HUES48 (cell line): ENCODE results near the gene PDZRN4.
"Not testable (repeated sequence)": the region's sequence is repeated elsewhere in the genome, so short reads cannot be mapped to it uniquely, and the experiment has no call there.

Source experiments
- H3K27ac ChIP-seq: one replicate; pipeline ENCODE4 v1.7.0; 2013; ENCODE audit warnings: low read depth, low read length, inconsistent platforms
- H3K27me3 ChIP-seq: 2 replicates; pipeline ENCODE4 v1.6.1; 2013; ENCODE audit warnings: mild to moderate bottlenecking, low read length; ENCODE audit not compliant: control insufficient read depth, insufficient read depth
- H3K36me3 ChIP-seq: 2 replicates; pipeline ENCODE4 v1.6.1; 2013; ENCODE audit warnings: low read length; ENCODE audit not compliant: control insufficient read depth, insufficient read depth
- H3K4me1 ChIP-seq: 2 replicates; pipeline ENCODE4 v1.6.1; 2013; ENCODE audit warnings: mild to moderate bottlenecking, low read length; ENCODE audit not compliant: control insufficient read depth, insufficient read depth
- H3K4me3 ChIP-seq: 2 replicates; pipeline ENCODE4 v1.5.1; 2013; ENCODE audit warnings: mild to moderate bottlenecking, low read depth, low read length
- H3K9ac ChIP-seq: 2 replicates; pipeline ENCODE4 v1.6.1; 2013; ENCODE audit warnings: mild to moderate bottlenecking, low read depth, low read length, moderate library complexity
- H3K9me3 ChIP-seq: 2 replicates; pipeline ENCODE4 v1.6.1; 2013; ENCODE audit warnings: low read length; ENCODE audit not compliant: control insufficient read depth, insufficient read depth

PDZRN4 gene

GRCh38 chr12:41280341-41281095 is 92.4 kb downstream of the PDZRN4 start:
- H3K4me1 ChIP-seq, H3K27ac ChIP-seq, H3K9me3 ChIP-seq, H3K27me3 ChIP-seq, H3K9ac ChIP-seq, H3K36me3 ChIP-seq, H3K4me3 ChIP-seq: not testable (repeated sequence)

GRCh38 chr12:41285470-41285869 is 97.3 kb downstream of the PDZRN4 start:
- H3K9ac ChIP-seq, H3K4me1 ChIP-seq, H3K9me3 ChIP-seq, H3K27ac ChIP-seq, H3K27me3 ChIP-seq, H3K36me3 ChIP-seq, H3K4me3 ChIP-seq: not testable (repeated sequence)

DNA sequence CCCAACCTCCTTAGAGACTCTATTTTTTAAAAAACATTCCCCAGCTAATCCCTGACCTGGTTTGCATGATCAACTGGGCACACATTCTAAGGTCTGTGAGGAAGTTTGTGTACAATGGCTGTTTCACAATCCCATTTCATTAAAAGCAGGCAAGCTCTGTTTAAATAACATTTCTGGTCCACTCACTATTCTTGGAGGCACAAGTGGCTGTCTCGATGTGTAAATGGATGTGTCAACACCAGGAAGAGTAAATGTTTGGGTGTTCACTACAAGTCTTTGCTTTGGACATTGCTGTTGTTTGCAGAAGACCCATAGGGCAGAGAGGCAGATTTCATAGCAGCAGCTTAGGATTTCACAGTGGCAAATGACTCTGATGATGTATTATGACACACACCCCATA is 98.3 kb downstream of the PDZRN4 start:
- no peaks in the 10 kb centered on the region for H3K36me3 ChIP-seq
- H3K9me3 ChIP-seq: no peaks in the 10 kb centered on the region
- H3K27ac ChIP-seq: no peak overlapping the region
- H3K4me1 ChIP-seq: no peaks in the 10 kb centered on the region
- no peak overlapping the region for H3K4me3 ChIP-seq
- no peaks in the 10 kb centered on the region for H3K27me3 ChIP-seq
- H3K9ac ChIP-seq: no peak overlapping the region

DNA sequence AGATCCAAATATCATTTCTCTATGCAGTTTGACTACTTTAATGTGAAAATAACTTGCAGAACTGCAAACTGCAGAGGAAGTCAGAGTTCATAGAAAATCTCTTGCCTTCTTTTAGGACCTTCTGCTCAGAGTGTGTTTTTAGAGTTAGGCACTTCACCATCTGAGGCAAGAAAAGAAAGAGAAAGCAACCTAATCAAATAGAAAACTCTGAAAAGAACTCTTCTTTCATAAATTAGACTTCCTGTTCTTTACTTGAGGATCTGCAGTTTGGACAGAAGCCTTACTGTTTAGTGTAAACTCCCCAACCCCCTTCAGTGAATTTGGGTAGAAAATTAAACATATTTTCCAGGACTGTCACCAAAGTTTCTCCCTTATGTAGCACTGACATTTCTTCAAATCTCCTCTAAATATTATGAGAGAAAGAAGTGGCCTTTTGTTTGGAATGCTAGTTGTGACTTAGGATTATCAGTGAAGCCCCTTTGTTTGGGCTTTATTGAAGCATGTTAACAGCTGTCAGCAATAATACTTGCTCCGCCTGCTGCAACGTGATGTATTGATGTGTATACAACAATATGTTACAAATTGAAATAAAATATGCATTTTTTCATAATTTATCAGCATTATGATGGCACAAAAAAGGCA is 99.5 kb downstream of the PDZRN4 start:
- Histone ChIP-seq H3K4me3 (no peak overlapping the region), H3K9me3 (no peaks in the 10 kb centered on the region), H3K4me1 (no peaks in the 10 kb centered on the region), H3K27ac (no peak overlapping the region), H3K36me3 (no peaks in the 10 kb centered on the region), H3K27me3 (no peaks in the 10 kb centered on the region), H3K9ac (no peak overlapping the region)

DNA sequence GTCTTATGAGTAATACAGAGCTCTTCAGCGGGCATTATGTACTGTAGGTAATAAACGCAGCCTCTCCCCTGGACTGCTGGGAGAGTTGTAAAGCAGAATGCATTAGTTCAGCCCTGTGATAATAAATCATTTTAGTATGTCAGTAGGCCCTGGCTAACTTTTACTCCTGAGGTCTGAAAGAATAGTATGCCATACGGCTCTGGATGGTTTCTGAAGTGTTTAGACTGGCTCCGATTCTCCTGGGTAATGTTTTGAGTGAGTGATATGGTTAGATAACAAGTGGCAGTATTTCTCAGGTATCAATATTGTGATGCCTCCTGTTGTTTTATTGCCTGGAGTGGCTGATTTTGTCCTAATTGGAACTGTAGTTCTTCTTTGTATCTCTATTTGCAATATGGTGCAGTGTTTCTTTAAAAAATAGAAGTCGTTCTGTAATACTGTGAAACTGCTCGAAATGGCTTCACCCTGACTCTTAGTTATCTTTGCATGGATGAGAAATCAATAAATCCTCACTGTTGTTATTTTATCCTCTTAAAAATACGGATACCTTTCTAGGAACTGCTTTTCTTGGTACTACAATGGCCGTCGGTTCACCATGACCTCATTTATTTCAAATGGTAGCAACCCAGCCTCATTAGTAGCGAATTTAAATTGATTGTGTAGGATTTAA is 100.2 kb downstream of the PDZRN4 start:
- Histone ChIP-seq H3K9me3 (no peaks in the 10 kb centered on the region), H3K36me3 (no peaks in the 10 kb centered on the region), H3K4me1 (no peaks in the 10 kb centered on the region), H3K4me3 (no peak overlapping the region), H3K27me3 (no peaks in the 10 kb centered on the region), H3K27ac (no peak overlapping the region), H3K9ac (no peak overlapping the region)

DNA sequence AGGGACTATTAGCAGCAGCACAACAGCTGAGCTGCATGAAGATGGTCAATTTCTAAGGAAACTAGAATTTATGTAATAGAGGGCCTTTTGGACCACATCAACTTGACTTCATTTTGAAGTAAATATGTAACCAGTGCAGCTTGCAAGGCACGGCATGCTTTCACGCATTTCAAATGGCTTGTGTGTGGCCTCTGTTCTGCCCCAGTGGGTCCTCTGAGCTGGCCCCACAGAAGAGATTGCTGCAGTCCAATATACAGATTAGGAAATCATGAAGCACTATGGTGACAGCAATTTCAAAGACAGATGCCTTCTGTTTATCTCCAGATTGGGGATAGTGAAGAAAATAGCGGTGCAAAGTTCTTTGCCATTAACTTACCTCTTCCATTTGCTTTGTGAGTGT is 101.4 kb downstream of the PDZRN4 start:
- Histone ChIP-seq H3K4me1 (no peaks in the 10 kb centered on the region), H3K27me3 (no peaks in the 10 kb centered on the region), H3K4me3 (no peak overlapping the region), H3K9ac (no peak overlapping the region), H3K9me3 (no peaks in the 10 kb centered on the region), H3K36me3 (no peaks in the 10 kb centered on the region), H3K27ac (no peak overlapping the region)

GRCh38 chr12:41293011-41293410 is 104.9 kb downstream of the PDZRN4 start:
- Histone ChIP-seq H3K27ac (no peak overlapping the region), H3K4me3 (no peak overlapping the region)

DNA sequence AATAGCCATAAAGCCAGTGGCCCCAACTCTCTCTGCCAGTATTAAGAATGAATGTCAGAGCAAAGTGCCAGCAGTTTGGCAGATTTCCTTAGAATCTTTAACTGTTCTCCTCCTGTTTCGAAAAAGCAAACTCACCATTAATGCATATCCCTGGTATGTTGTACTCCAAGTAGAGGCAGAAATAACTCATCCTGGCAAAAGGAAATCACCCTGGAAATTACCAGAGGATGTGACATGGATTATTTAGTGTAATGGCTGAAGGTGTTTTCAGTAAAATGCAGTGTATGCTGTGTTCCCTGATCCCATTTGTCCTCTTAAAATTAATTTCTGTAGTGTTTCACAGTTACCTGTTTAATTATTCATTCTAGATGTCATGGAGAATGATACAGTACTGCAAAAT is 105.3 kb downstream of the PDZRN4 start:
- Histone ChIP-seq H3K9ac (no peak overlapping the region), H3K9me3 (no peaks in the 10 kb centered on the region), H3K36me3 (no peaks in the 10 kb centered on the region), H3K27ac (no peak overlapping the region), H3K4me1 (no peaks in the 10 kb centered on the region), H3K4me3 (no peak overlapping the region), H3K27me3 (no peaks in the 10 kb centered on the region)

More at GRCh38 chr12:41293011-41293410, 104.9 kb downstream of the PDZRN4 start:
- Histone ChIP-seq H3K27me3 (no peaks in the 10 kb centered on the region), H3K4me1 (no peaks in the 10 kb centered on the region), H3K9me3 (no peaks in the 10 kb centered on the region), H3K36me3 (no peaks in the 10 kb centered on the region), H3K9ac (no peak overlapping the region)

DNA sequence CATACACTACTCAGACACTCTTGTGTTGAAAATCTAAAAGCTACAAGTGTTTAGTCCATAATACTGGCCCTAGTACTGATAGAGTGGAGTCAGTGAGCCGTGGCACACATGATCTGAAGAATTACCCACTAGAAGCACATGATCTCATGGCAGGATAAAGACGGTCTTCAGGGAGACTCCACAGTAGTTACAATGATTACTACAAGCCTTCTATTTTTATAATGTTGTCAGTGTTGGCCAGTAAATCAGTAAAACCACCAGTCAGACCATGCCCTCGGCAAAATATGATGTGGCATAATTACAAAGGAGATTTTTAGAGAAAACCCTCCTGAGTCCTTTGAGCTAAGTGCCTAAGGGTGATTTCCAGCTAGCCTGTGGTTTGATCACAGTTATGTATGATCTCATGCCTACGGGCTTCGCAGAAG is 114.9 kb downstream of the PDZRN4 start:
- Histone ChIP-seq H3K9ac (no peak overlapping the region), H3K27me3 (no peaks in the 10 kb centered on the region), H3K4me1 (peaks cover 8% of the 10 kb centered on the region; the same call in 1 of the 2 replicates), H3K36me3 (no peaks in the 10 kb centered on the region), H3K4me3 (no peak overlapping the region), H3K27ac (no peak overlapping the region), H3K9me3 (no peaks in the 10 kb centered on the region)

DNA sequence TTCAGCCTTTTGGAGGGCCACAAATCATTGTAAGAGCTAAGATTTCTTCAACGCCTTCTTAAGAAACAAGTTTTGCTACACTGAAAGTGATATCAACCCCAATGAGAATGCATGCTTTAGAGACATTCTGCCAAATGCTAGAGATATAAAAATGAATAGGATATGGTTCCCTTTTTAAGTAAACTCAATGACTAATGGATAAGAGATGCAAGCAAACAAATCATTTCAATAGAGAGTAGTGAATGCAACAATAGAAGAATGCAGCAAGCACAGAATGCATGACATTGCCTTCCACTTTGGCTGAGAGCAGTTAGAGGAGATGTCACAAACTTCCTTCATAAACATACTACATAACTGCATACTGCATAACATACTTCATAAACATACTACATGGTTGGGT is 116.4 kb downstream of the PDZRN4 start:
- no peak overlapping the region for H3K27ac ChIP-seq
- H3K4me1 ChIP-seq: peaks cover 8% of the 10 kb centered on the region; the same call in 1 of the 2 replicates

GRCh38 chr12:41310367-41310766 is 122.2 kb downstream of the PDZRN4 start:
- H3K27ac ChIP-seq: no peak overlapping the region
- H3K9me3 ChIP-seq: no peaks in the 10 kb centered on the region
- no peak overlapping the region for H3K4me3 ChIP-seq

More for the DNA sequence above, 116.4 kb downstream of the PDZRN4 start:
- H3K9me3 ChIP-seq: no peaks in the 10 kb centered on the region
- no peaks in the 10 kb centered on the region for H3K36me3 ChIP-seq
- H3K27me3 ChIP-seq: no peaks in the 10 kb centered on the region
- H3K4me3 ChIP-seq: no peak overlapping the region
- no peak overlapping the region for H3K9ac ChIP-seq

More at GRCh38 chr12:41310367-41310766, 122.2 kb downstream of the PDZRN4 start:
- H3K9ac ChIP-seq: no peak overlapping the region
- H3K27me3 ChIP-seq: no peaks in the 10 kb centered on the region
- no peaks in the 10 kb centered on the region for H3K36me3 ChIP-seq
- H3K4me1 ChIP-seq: no peaks in the 10 kb centered on the region
